ENCODE measurements around the gene LIPC. TPM values are rescaled to one million over a fixed set of nuclear protein-coding genes. Genes with fewer than 3 reads are reported as not detected.

LIPC gene
- total RNA-seq, 1 donor from 2014 or later = 1.0 TPM

DNA sequence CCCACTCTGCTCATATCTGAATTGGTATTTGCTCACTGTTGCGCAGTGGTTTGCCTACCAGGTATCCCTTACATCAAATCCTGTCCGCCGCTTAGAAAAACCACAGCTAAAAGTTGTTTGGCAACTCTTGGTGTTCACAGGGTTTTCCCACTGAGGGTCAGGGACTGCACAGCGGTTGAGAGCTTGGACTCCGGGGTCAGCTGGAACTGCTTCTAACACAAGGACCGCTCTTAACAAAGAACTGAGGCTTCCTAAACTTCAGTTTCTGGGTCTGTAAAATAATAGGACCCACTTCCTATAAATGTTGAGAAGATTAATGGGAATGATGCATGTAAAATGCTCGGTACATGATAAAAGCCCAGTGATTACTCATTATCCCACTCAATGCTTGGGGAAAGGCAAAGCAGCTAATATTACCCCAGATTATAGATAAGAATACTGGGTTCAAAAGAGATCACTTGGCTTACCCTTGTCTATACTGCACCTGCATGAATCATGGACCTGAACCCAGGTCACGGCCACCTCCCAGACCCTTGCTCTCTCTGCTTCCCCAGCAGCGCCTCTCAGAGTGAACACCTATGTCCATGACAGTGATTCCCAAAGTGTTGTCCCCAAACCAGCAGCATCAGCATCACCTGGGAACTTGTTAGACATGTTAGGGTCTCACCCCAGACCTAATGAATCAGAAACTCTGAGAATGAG is 36.1 kb downstream of the LIPC start:
- peaks cover 13% of the 10 kb centered on the region for H3K4me1 ChIP-seq
- H3K9me3 ChIP-seq = no peaks in the 10 kb centered on the region
- TF ChIP-seq CTCF (IDR thresholded peaks at IDR 0.05) = no peak
- DNase-seq = no peak
- H3K27ac ChIP-seq = no peak overlapping the region
- H3K4me3 ChIP-seq = no peak overlapping the region
- H3K36me3 ChIP-seq = no peaks in the 10 kb centered on the region
- intact Hi-C loops (cut with DNase I) = no loop called here
- peak; percentile 52 to 58 for ATAC-seq
- H3K27me3 ChIP-seq (ENCODE audit: low read depth) = no peaks in the 10 kb centered on the region

DNA sequence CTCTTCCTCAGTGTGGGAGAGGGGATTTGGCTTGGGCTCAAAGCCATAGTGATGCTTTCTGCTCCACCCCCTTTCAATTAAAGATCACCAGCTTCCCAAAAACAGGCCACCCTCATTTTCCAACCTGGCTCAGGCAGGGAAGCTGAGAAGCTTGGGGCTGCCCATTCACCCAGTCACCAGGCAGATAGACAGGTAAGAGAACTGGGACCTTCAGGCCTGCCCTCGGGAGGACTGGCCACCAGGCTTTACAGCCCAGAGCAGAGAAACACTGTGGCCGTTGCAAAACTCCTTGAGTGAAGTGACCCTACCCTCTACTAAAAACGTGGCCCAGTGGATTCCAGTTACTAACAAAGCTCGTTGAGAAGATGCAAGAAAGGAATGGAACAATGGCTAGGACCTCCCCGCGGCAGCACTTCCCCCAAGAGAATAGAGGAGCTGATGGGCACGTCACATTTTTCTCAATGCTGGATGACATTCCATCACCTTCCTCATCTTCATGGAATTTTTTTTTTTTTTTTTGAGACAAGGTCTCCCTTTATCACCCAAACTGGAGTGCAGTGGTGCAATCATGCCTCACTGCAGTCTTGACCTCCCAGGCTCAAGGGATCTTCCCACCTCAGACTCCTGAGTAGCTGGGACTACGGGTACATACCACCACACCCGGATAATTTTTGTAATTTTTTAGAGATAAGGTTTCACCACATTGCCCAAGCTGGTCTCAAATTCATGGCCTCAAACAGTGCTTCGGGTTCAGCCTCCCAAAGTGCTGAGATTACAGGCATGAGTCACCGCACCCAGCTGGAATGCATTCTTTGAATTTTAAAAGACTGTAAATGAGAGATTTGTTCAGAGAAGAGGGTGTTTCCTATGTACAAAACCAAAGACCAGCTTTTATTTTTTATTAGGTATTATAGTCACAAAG is 37.9 kb downstream of the LIPC start:
- Histone ChIP-seq H3K4me1 (peaks cover 23% of the 10 kb centered on the region), H3K27me3 (ENCODE audit: low read depth) (no peaks in the 10 kb centered on the region), H3K9me3 (no peaks in the 10 kb centered on the region), H3K36me3 (no peaks in the 10 kb centered on the region), H3K4me3 (no peak overlapping the region), H3K27ac (peak overlapping the region; percentile 46)
- intact Hi-C loops (cut with DNase I) = no loop called here
- ATAC-seq (peak; percentile 79 to 83), DNase-seq (no peak)
- TF ChIP-seq CTCF (IDR thresholded peaks at IDR 0.05) = no peak

GRCh38 chr15:58471348-58471747 is 39.6 kb downstream of the LIPC start:
- TF ChIP-seq CTCF (IDR thresholded peaks at IDR 0.05) = no peak
- Histone ChIP-seq H3K9me3 (no peaks in the 10 kb centered on the region), H3K36me3 (no peaks in the 10 kb centered on the region), H3K27me3 (ENCODE audit: low read depth) (no peaks in the 10 kb centered on the region), H3K4me3 (no peak overlapping the region), H3K27ac (no peak overlapping the region), H3K4me1 (peaks cover 37% of the 10 kb centered on the region)
- intact Hi-C loops (cut with DNase I) = no loop called here
- no peak for DNase-seq
- no peak for ATAC-seq

- ATAC-seq (no peak), DNase-seq (no peak)
- H3K27me3 ChIP-seq (ENCODE audit: low read depth) = no peaks in the 10 kb centered on the region
- no peaks in the 10 kb centered on the region for H3K36me3 ChIP-seq
- H3K4me1 ChIP-seq = peaks cover 44% of the 10 kb centered on the region
- no peak overlapping the region for H3K27ac ChIP-seq
- no peak overlapping the region for H3K4me3 ChIP-seq
- no peak for TF ChIP-seq CTCF (IDR thresholded peaks at IDR 0.05)
- intact Hi-C loops (cut with DNase I) = no loop called here
- H3K9me3 ChIP-seq = no peaks in the 10 kb centered on the region
Measured at GRCh38 chr15:58472221-58472620, 40.4 kb downstream of the LIPC start.

DNA sequence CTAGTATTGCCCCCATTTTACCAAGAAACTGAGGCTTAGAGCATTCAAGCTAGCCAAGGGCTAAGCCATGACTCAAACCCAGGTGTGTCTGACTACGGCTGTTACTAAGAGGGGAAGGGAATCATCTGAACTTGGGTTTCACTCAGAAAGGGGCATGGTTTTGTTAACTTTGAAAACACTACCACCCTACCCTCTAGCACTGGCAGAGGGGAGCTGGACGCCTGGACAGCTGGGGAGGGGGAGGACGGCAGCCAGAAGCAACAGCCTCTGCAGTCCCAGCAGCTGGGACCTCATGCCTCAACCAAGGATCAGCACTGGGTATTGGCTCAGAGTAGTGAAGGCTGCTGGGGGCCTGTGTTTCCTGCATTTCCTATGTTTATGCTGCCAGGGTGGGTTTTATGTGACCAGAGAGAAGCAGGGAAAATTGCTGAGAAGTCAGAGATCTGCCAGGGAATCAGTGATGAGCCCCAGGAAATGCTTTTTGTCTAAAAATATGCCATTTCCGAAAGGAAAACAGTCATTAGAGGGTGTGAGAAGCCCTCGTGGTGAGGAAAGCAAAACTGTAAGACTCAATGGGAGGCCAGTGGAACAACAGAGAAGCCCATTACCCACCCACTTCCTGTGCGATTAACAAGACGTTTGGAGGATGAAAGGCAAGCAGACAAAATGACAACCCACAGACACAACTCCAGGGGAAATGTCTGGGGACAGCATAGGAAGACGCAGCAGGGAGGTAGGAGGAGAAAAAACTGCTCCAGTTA is 41.2 kb downstream of the LIPC start:
- no peak for TF ChIP-seq CTCF (IDR thresholded peaks at IDR 0.05)
- ATAC-seq (no peak), DNase-seq (no peak)
- intact Hi-C loops (cut with DNase I) = no loop called here
- Histone ChIP-seq H3K9me3 (no peaks in the 10 kb centered on the region), H3K36me3 (no peaks in the 10 kb centered on the region), H3K27ac (peak overlapping the region; percentile 39), H3K4me1 (peaks cover 48% of the 10 kb centered on the region), H3K4me3 (no peak overlapping the region), H3K27me3 (ENCODE audit: low read depth) (no peaks in the 10 kb centered on the region)
